ENCODE data around the gene TSHZ2. TPM values are rescaled to one million over a fixed set of nuclear protein-coding genes. Genes with fewer than 3 reads are reported as not detected.

The TSHZ2 gene
- total RNA-seq, 1 donor from 2014 or later: 1.2 TPM

DNA sequence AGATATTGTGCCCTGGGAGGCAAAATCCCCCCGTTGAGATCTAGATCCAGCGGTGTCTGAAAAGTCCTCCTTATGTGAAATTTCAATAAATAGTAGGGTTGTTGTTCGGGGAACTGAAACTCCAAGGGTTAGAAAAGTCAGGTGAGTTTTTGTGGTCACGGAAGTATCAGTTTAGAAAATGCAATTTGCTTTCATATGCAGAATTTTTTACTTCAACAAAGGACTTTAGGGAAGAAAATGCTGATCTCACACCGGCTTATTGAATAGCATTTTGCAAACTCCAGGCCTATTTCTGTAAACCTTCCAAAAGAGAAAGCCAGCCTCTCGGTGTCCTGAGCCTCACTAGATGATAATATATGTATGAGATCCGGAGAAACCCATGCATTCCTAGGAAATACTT lies 254.7 kb downstream of the TSHZ2 start:
- H3K4me3 Mint-ChIP-seq (ENCODE audit: unreplicated experiment): no peak overlapping the region
- no peak for FAIRE-seq
- Histone ChIP-seq H3K79me2 (ENCODE audit: insufficient read depth, low read length) (no peaks in the 10 kb centered on the region), H2AFZ (ENCODE audit: low read depth, low read length) (no peak overlapping the region), H3K9me3 (ENCODE audit: insufficient read depth, low read depth, low read length) (no peaks in the 10 kb centered on the region), H3K4me2 (ENCODE audit: low read length) (no peak overlapping the region), H3K4me3 (ENCODE audit: insufficient read depth, low read depth, low read length) (no peak overlapping the region), H3K27ac (ENCODE audit: low read depth, low read length) (no peak overlapping the region), H3K27me3 (ENCODE audit: insufficient read depth, low read length) (no peaks in the 10 kb centered on the region), H3K4me1 (ENCODE audit: insufficient read depth, low read length) (no peaks in the 10 kb centered on the region), H3K9ac (ENCODE audit: low read length) (no peak overlapping the region), H4K20me1 (ENCODE audit: insufficient read depth, low read length) (no peaks in the 10 kb centered on the region), H3K36me3 (ENCODE audit: insufficient read depth, low read length) (no peaks in the 10 kb centered on the region)
- no peaks in the 10 kb centered on the region for H3K27me3 Mint-ChIP-seq (ENCODE audit: low read depth, unreplicated experiment)
- H3K27ac Mint-ChIP-seq (ENCODE audit: unreplicated experiment): no peak overlapping the region
- TF ChIP-seq, protein P1, sequence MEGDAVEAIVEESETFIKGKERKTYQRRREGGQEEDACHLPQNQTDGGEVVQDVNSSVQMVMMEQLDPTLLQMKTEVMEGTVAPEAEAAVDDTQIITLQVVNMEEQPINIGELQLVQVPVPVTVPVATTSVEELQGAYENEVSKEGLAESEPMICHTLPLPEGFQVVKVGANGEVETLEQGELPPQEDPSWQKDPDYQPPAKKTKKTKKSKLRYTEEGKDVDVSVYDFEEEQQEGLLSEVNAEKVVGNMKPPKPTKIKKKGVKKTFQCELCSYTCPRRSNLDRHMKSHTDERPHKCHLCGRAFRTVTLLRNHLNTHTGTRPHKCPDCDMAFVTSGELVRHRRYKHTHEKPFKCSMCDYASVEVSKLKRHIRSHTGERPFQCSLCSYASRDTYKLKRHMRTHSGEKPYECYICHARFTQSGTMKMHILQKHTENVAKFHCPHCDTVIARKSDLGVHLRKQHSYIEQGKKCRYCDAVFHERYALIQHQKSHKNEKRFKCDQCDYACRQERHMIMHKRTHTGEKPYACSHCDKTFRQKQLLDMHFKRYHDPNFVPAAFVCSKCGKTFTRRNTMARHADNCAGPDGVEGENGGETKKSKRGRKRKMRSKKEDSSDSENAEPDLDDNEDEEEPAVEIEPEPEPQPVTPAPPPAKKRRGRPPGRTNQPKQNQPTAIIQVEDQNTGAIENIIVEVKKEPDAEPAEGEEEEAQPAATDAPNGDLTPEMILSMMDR (IDR thresholded peaks at IDR 0.05; ENCODE audit: insufficient read depth, low read depth, low read length): no peak
- no peak for TF ChIP-seq EZH2 (IDR thresholded peaks at IDR 0.05; ENCODE audit: insufficient read depth, low read length)
- no peaks in the 10 kb centered on the region for H3K36me3 Mint-ChIP-seq (ENCODE audit: low read depth, unreplicated experiment)
- no peak for DNase-seq (ENCODE audit: low read depth)
- no peaks in the 10 kb centered on the region for H3K9me3 Mint-ChIP-seq (ENCODE audit: unreplicated experiment)
- H3K4me1 Mint-ChIP-seq (ENCODE audit: low read depth, unreplicated experiment): no peaks in the 10 kb centered on the region

DNA sequence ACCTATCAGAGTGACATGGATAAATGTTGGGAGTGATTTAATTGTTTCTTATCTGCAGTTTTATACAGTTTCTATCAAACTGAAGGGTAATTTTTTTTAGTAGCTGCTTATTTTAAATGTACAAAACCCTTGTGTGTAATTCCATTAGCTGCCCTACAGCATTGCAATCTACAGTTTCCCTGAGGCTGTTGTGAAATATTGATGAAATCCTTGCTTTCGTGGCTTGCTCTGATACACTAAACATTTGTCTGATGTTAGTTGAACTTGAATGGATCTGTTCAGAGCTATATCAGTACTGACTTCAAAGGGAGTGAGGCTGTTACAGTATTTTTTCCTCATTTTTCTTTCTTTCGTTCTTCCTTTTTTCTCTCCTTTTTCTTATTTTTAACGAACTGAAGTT lies 255.4 kb downstream of the TSHZ2 start:
- H3K4me3 ChIP-seq (ENCODE audit: insufficient read depth, low read depth, low read length): no peak overlapping the region
- FAIRE-seq (no peak), DNase-seq (ENCODE audit: low read depth) (peak; percentile 30)
- H3K36me3 Mint-ChIP-seq (ENCODE audit: low read depth, unreplicated experiment): no peaks in the 10 kb centered on the region
- no peak overlapping the region for H2AFZ ChIP-seq (ENCODE audit: low read depth, low read length)
- no peaks in the 10 kb centered on the region for H3K9me3 Mint-ChIP-seq (ENCODE audit: unreplicated experiment)
- H4K20me1 ChIP-seq (ENCODE audit: insufficient read depth, low read length): no peaks in the 10 kb centered on the region
- no peak overlapping the region for H3K27ac ChIP-seq (ENCODE audit: low read depth, low read length)
- H3K27me3 ChIP-seq (ENCODE audit: insufficient read depth, low read length): no peaks in the 10 kb centered on the region
- H3K4me3 Mint-ChIP-seq (ENCODE audit: unreplicated experiment): no peak overlapping the region
- H3K9ac ChIP-seq (ENCODE audit: low read length): no peak overlapping the region
- H3K9me3 ChIP-seq (ENCODE audit: insufficient read depth, low read depth, low read length): no peaks in the 10 kb centered on the region
- no peaks in the 10 kb centered on the region for H3K79me2 ChIP-seq (ENCODE audit: insufficient read depth, low read length)
- H3K4me1 Mint-ChIP-seq (ENCODE audit: low read depth, unreplicated experiment): no peaks in the 10 kb centered on the region
- H3K27me3 Mint-ChIP-seq (ENCODE audit: low read depth, unreplicated experiment): no peaks in the 10 kb centered on the region
- H3K4me2 ChIP-seq (ENCODE audit: low read length): no peak overlapping the region
- TF ChIP-seq EZH2 (IDR thresholded peaks at IDR 0.05; ENCODE audit: insufficient read depth, low read length): no peak
- TF ChIP-seq, protein P1 (IDR thresholded peaks at IDR 0.05; ENCODE audit: insufficient read depth, low read depth, low read length): no peak
- no peak overlapping the region for H3K27ac Mint-ChIP-seq (ENCODE audit: unreplicated experiment)
- H3K36me3 ChIP-seq (ENCODE audit: insufficient read depth, low read length): no peaks in the 10 kb centered on the region
- no peaks in the 10 kb centered on the region for H3K4me1 ChIP-seq (ENCODE audit: insufficient read depth, low read length)

GRCh38 chr20:53231061-53231460 lies 258.9 kb downstream of the TSHZ2 start:
- no peak overlapping the region for H3K27ac Mint-ChIP-seq (ENCODE audit: unreplicated experiment)

More at GRCh38 chr20:53231061-53231460, 258.9 kb downstream of the TSHZ2 start:
- no peak for FAIRE-seq
- Histone ChIP-seq H3K36me3 (ENCODE audit: insufficient read depth, low read length) (no peaks in the 10 kb centered on the region), H3K9ac (ENCODE audit: low read length) (no peak overlapping the region), H4K20me1 (ENCODE audit: insufficient read depth, low read length) (no peaks in the 10 kb centered on the region), H3K9me3 (ENCODE audit: insufficient read depth, low read depth, low read length) (no peaks in the 10 kb centered on the region), H3K79me2 (ENCODE audit: insufficient read depth, low read length) (no peaks in the 10 kb centered on the region), H3K4me1 (ENCODE audit: insufficient read depth, low read length) (no peaks in the 10 kb centered on the region), H3K4me3 (ENCODE audit: insufficient read depth, low read depth, low read length) (no peak overlapping the region), H3K27ac (ENCODE audit: low read depth, low read length) (no peak overlapping the region), H3K27me3 (ENCODE audit: insufficient read depth, low read length) (no peaks in the 10 kb centered on the region), H2AFZ (ENCODE audit: low read depth, low read length) (no peak overlapping the region), H3K4me2 (ENCODE audit: low read length) (no peak overlapping the region)
- no peaks in the 10 kb centered on the region for H3K4me1 Mint-ChIP-seq (ENCODE audit: low read depth, unreplicated experiment)
- no peak overlapping the region for H3K4me3 Mint-ChIP-seq (ENCODE audit: unreplicated experiment)
- H3K36me3 Mint-ChIP-seq (ENCODE audit: low read depth, unreplicated experiment): no peaks in the 10 kb centered on the region
- DNase-seq (ENCODE audit: low read depth): no peak
- no peak for TF ChIP-seq EZH2 (IDR thresholded peaks at IDR 0.05; ENCODE audit: insufficient read depth, low read length)
- TF ChIP-seq, protein P1 (IDR thresholded peaks at IDR 0.05; ENCODE audit: insufficient read depth, low read depth, low read length): no peak
- peaks cover 1% of the 10 kb centered on the region for H3K9me3 Mint-ChIP-seq (ENCODE audit: unreplicated experiment)
- no peaks in the 10 kb centered on the region for H3K27me3 Mint-ChIP-seq (ENCODE audit: low read depth, unreplicated experiment)

All from astrocyte (in vitro differentiated cells and primary cell).